ENCODE data around the gene TNFRSF18. TPM values are rescaled to one million over a fixed set of nuclear protein-coding genes. Genes with fewer than 3 reads are reported as not detected.

TNFRSF18 gene
- total and polyA plus RNA-seq, 2 donors (not counting 3 experiments of a cell fraction or from before 2014, with no cell fraction given), result not detected

- no peaks in the 10 kb centered on the region for H4K20me1 ChIP-seq (replicated peaks; ENCODE audit: control insufficient read depth, extremely low read depth, insufficient read depth, low read length)
- no peak overlapping the region for H3K9ac ChIP-seq (replicated peaks; ENCODE audit: extremely low read depth, insufficient read depth, low read length)
- no peaks in the 10 kb centered on the region for H3K36me3 ChIP-seq (ENCODE audit: control insufficient read depth in 2 of 2, extremely low read depth in 1 of 2, insufficient read depth in 2 of 2, low read length in 2 of 2)
- TF ChIP-seq POLR2AphosphoS5 (IDR thresholded peaks at IDR 0.05; ENCODE audit: insufficient read depth, low read depth, low read length) (no peak), FOS (IDR thresholded peaks at IDR 0.05; ENCODE audit: borderline replicate concordance, insufficient read depth, low read length) (no peak), MAX (IDR thresholded peaks at IDR 0.05; ENCODE audit: insufficient read depth, insufficient read length) (no peak), MYC (IDR thresholded peaks at IDR 0.05; ENCODE audit: low read depth, low read length) (no peak), CTCF (IDR thresholded peaks at IDR 0.05; ENCODE audit: extremely low read depth in 1 of 2, insufficient read depth in 1 of 2, low read depth in 1 of 2, low read length in 2 of 2) (no peak), EZH2 (IDR thresholded peaks at IDR 0.05; ENCODE audit: borderline replicate concordance, low read depth, low read length, severe bottlenecking) (no peak), POLR2A (IDR thresholded peaks at IDR 0.05; ENCODE audit: low read depth, low read length) (no peak), GATA2 (IDR thresholded peaks at IDR 0.05; ENCODE audit: insufficient read depth, insufficient read length, low read depth, low read length) (no peak), JUN (IDR thresholded peaks at IDR 0.05; ENCODE audit: borderline replicate concordance, insufficient read depth, insufficient read length, low read depth) (no peak)
- H3K27me3 ChIP-seq (ENCODE audit: control insufficient read depth in 2 of 2, insufficient read depth in 2 of 2, low read length in 2 of 2), result no peaks in the 10 kb centered on the region
- dilution Hi-C loops (cut with MboI; ENCODE audit: extremely low pct_ligation_motif_present, low sequenced_read_pairs) (no loop called here), intact Hi-C loops (cut with micrococcal nuclease) (no loop called here)
- no peaks in the 10 kb centered on the region for H3K79me2 ChIP-seq (ENCODE audit: control insufficient read depth, insufficient read depth, low read length)
- H3K4me2 ChIP-seq (ENCODE audit: insufficient read depth, low read length), result no peak overlapping the region
- BruUV-seq (replicated peaks), result no TSS peak
- H3K9me3 ChIP-seq (replicated peaks; ENCODE audit: control insufficient read depth, insufficient read depth, low read length), result no peaks in the 10 kb centered on the region
- H3K27ac ChIP-seq (ENCODE audit: insufficient read depth, low read depth, low read length), result no peak overlapping the region
- H3K4me1 ChIP-seq (ENCODE audit: control insufficient read depth, extremely low read depth, insufficient read depth, low read length), result no peaks in the 10 kb centered on the region
- no peaks in the 10 kb centered on the region for H3K9me1 ChIP-seq (replicated peaks; ENCODE audit: control insufficient read depth, extremely low read depth, insufficient read depth, low read length)
- H2AFZ ChIP-seq (ENCODE audit: low read depth, low read length), result no peak overlapping the region
- ChIA-PET CTCF (interaction anchor here (2.1 kb wide), 1 partner anchor 58 kb away, joined by 7 read pairs; no protein-coding TSS in a partner anchor), POLR2A (no interaction called here)
- H3K4me3 ChIP-seq (replicated peaks in 1 of 3; ENCODE audit: insufficient read depth in 1 of 3, low read depth in 1 of 3, low read length in 3 of 3), result no peak overlapping the region
- FAIRE-seq, result no peak
- DNase-seq (ENCODE audit: low read depth, low spot score), result no peak
These were observed 26.2 kb downstream of the TNFRSF18 start for GRCh38 chr1:1179983-1180861.

Data from endothelial cell of umbilical vein (primary cell).